Measurements from ENCODE around the gene HIBCH. TPM values are rescaled to one million over a fixed set of nuclear protein-coding genes. Genes with fewer than 3 reads are reported as not detected.

The HIBCH gene
- polyA plus RNA-seq, 1 of the 3 experiments (the other 2 are of a cell fraction) = 8.4 TPM

GRCh38 chr2:190362894-190363293 is 43.3 kb upstream of the HIBCH start:
- H3F3A ChIP-seq (replicated peaks; ENCODE audit: insufficient read depth) = no peaks in the 10 kb centered on the region
- POLR2A ChIA-PET = no interaction called here
- no peak overlapping the region for H3K27ac ChIP-seq (ENCODE audit: low read depth in 2 of 2, low read length in 1 of 2)
- CTCF ChIA-PET = no interaction called here
- H3K36me3 ChIP-seq (replicated peaks in 1 of 2; ENCODE audit: control insufficient read depth in 1 of 2, insufficient read depth in 2 of 2, low read length in 1 of 2) = no peaks in the 10 kb centered on the region
- DNase-seq = no peak
- no peak overlapping the region for H3K9ac ChIP-seq
- H2AFZ ChIP-seq (ENCODE audit: low read depth) = no peak overlapping the region
- no peaks in the 10 kb centered on the region for H3K27me3 ChIP-seq (ENCODE audit: insufficient read depth)
- no peaks in the 10 kb centered on the region for H3K79me2 ChIP-seq (ENCODE audit: insufficient read depth)
- 100% methylated on average over 1 of the region's 1 CpG for WGBS (ENCODE audit: low lambda C conversion rate)
- H3K4me1 ChIP-seq (ENCODE audit: control insufficient read depth in 1 of 2, insufficient read depth in 2 of 2, low read depth in 1 of 2, low read length in 1 of 2) = peaks cover 0 to 8% of the 10 kb centered on the region in 2 experiments; a peak in 2 of 4 replicates
- H4K20me1 ChIP-seq (ENCODE audit: insufficient read depth) = no peaks in the 10 kb centered on the region
- no peak overlapping the region for H3K4me3 ChIP-seq (ENCODE audit: low read depth in 2 of 2, low read length in 1 of 2)
- no peak overlapping the region for H3K4me2 ChIP-seq
- TF ChIP-seq RAD21 (IDR thresholded peaks at IDR 0.05; ENCODE audit: low read length) (no peak), GABPA (IDR thresholded peaks at IDR 0.05; ENCODE audit: low read depth) (no peak)
- no peaks in the 10 kb centered on the region for H3K9me2 ChIP-seq
- H3K9me3 ChIP-seq = no peaks in the 10 kb centered on the region

GRCh38 chr2:190361572-190361971 is 41.9 kb upstream of the HIBCH start:
- POLR2A ChIA-PET = no interaction called here
- H3K4me2 ChIP-seq = no peak overlapping the region
- H3K4me3 ChIP-seq (ENCODE audit: low read depth in 2 of 2, low read length in 1 of 2) = no peak overlapping the region
- H3K27me3 ChIP-seq (ENCODE audit: insufficient read depth) = no peaks in the 10 kb centered on the region
- no peak overlapping the region for H3K9ac ChIP-seq
- H3K9me3 ChIP-seq = no peaks in the 10 kb centered on the region
- CTCF ChIA-PET = interaction anchor here (0.8 to 0.9 kb wide), 2 partner anchors 42 to 149 kb away, joined by 3 read pairs; partner anchors contain the start of gene HIBCH
- no peaks in the 10 kb centered on the region for H3F3A ChIP-seq (replicated peaks; ENCODE audit: insufficient read depth)
- H2AFZ ChIP-seq (ENCODE audit: low read depth) = no peak overlapping the region
- no peak for DNase-seq
- H3K9me2 ChIP-seq = no peaks in the 10 kb centered on the region
- no peaks in the 10 kb centered on the region for H3K36me3 ChIP-seq (replicated peaks in 1 of 2; ENCODE audit: control insufficient read depth in 1 of 2, insufficient read depth in 2 of 2, low read length in 1 of 2)
- peaks cover 0 to 8% of the 10 kb centered on the region in 2 experiments; a peak in 2 of 4 replicates for H3K4me1 ChIP-seq (ENCODE audit: control insufficient read depth in 1 of 2, insufficient read depth in 2 of 2, low read depth in 1 of 2, low read length in 1 of 2)
- no peak overlapping the region for H3K27ac ChIP-seq (ENCODE audit: low read depth in 2 of 2, low read length in 1 of 2)
- 68% methylated on average over 2 of the region's 2 CpGs for WGBS (ENCODE audit: low lambda C conversion rate)
- TF ChIP-seq EZH2phosphoT487 (IDR thresholded peaks at IDR 0.05; ENCODE audit: borderline replicate concordance, low read depth) (no peak), IRF3 (IDR thresholded peaks at IDR 0.05; ENCODE audit: low read depth, low read length) (no peak), YY1 (IDR thresholded peaks at IDR 0.05; ENCODE audit: low read depth) (no peak), FOSL2 (IDR thresholded peaks at IDR 0.05; ENCODE audit: borderline replicate concordance, low read depth) (no peak), EP300 (IDR thresholded peaks at IDR 0.05; ENCODE audit: borderline replicate concordance in 1 of 2, low read depth in 1 of 2, low read length in 1 of 2) (no peak), GATA2 (CRISPR knock-in tag; IDR thresholded peaks at IDR 0.05) (no peak), GABPA (IDR thresholded peaks at IDR 0.05; ENCODE audit: low read depth) (no peak), NRF1 (IDR thresholded peaks at IDR 0.05; ENCODE audit: low read depth, low read length) (no peak)
- no peaks in the 10 kb centered on the region for H4K20me1 ChIP-seq (ENCODE audit: insufficient read depth)
- no peaks in the 10 kb centered on the region for H3K79me2 ChIP-seq (ENCODE audit: insufficient read depth)

DNA sequence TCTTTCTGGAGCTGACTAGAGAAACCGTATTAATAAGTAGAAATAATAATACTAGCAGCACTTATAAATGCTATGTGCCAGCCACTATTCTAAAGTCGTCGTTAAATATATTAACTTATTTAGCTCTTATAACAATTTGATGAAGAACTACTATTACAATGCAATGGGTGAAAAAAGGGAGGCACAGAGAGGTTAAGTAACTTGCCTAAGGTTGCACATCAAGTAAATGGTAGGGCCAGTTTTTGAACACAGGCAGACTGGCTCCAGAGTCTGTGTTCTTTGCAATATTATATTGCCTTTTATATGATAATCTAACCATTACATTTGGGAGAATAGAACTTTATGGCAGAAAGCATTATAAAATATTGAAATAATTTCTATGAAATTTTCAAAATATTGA is 41.3 kb upstream of the HIBCH start:
- Histone ChIP-seq H3K4me3 (ENCODE audit: low read depth in 2 of 2, low read length in 1 of 2) (no peak overlapping the region), H3K36me3 (replicated peaks in 1 of 2; ENCODE audit: control insufficient read depth in 1 of 2, insufficient read depth in 2 of 2, low read length in 1 of 2) (no peaks in the 10 kb centered on the region), H3K79me2 (ENCODE audit: insufficient read depth) (no peaks in the 10 kb centered on the region), H3K9me2 (no peaks in the 10 kb centered on the region), H3F3A (replicated peaks; ENCODE audit: insufficient read depth) (no peaks in the 10 kb centered on the region), H3K4me2 (no peak overlapping the region), H3K9me3 (no peaks in the 10 kb centered on the region), H3K27ac (ENCODE audit: low read depth in 2 of 2, low read length in 1 of 2) (no peak overlapping the region), H2AFZ (ENCODE audit: low read depth) (no peak overlapping the region; the same call in 1 of the 2 replicates), H3K4me1 (ENCODE audit: control insufficient read depth in 1 of 2, insufficient read depth in 2 of 2, low read depth in 1 of 2, low read length in 1 of 2) (peaks cover 0 to 13% of the 10 kb centered on the region in 2 experiments; a peak in 2 of 4 replicates), H3K27me3 (ENCODE audit: insufficient read depth) (no peaks in the 10 kb centered on the region), H3K9ac (no peak overlapping the region), H4K20me1 (ENCODE audit: insufficient read depth) (no peaks in the 10 kb centered on the region)
- POLR2A ChIA-PET = interaction anchor here (0.5 kb wide), 1 partner anchor 1990 kb away, joined by 3 read pairs; no protein-coding TSS in a partner anchor
- DNase-seq = no peak
- 97% methylated on average over 3 of the region's 3 CpGs for WGBS (ENCODE audit: low lambda C conversion rate)
- TF ChIP-seq MXI1 (IDR thresholded peaks at IDR 0.05; ENCODE audit: low read depth, low read length) (no peak), RXRA (IDR thresholded peaks at IDR 0.05; ENCODE audit: borderline replicate concordance, low read depth) (no peak)
- CTCF ChIA-PET = interaction anchor here (0.8 kb wide), 1 partner anchor 86 kb away, joined by 3 read pairs; no protein-coding TSS in a partner anchor

Measured in SK-N-SH (cell line).